NCI-H2081 treated with DMSO at 0.1 percent for 48 hours (cell line): ENCODE data around the gene CDK6.
A peak's percentile ranks its signal among the peaks of the same experiment; 100 is the strongest.

Experiments used
- DNase-seq: peaks from one replicate; lab custom pipeline; 2025; lab: John Stamatoyannopoulos, UW

CDK6 gene

DNA sequence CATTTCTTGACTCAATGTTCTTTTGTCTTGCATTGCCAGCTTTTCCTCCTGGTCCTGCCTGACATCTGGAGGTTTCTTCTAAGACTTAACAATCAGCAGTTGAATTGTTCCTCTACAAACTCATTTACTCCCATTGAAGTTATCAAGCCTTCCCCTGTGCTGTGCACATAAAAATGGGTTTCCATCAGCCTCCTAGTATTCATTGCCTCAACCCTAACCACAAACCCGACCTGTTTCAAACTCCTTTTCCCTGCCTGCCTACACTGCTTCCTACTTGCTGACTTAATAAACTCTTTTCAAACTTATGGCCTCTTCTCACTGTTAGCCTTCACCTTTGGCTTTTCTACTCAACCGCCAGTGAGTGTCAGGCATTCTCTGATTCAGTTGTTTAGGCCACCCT is 9.4 kb upstream of the CDK6 start:
- DNase-seq: no peak

DNA sequence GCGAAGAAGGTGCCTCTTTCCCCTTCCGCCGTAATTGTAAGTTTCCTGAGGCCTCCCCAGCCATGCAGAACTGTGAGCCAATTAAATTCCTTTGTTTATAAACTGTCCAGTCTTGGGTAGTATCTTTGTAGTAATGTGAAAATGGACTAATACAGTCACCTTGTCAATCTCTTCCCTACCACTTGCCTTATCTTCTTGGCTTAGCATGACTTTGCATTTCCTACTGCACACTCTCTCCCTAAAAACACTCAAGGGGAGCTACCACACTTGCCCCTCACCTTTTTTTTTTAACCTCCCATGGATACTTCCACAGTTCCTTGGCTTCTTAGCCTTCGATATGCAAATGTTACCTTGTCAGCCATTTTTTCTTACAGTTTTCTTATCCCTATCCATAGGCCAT is 7.4 kb upstream of the CDK6 start:
- DNase-seq: no peak

GRCh38 chr7:92843034-92843760 is 6.8 kb upstream of the CDK6 start:
- no peak for DNase-seq

DNA sequence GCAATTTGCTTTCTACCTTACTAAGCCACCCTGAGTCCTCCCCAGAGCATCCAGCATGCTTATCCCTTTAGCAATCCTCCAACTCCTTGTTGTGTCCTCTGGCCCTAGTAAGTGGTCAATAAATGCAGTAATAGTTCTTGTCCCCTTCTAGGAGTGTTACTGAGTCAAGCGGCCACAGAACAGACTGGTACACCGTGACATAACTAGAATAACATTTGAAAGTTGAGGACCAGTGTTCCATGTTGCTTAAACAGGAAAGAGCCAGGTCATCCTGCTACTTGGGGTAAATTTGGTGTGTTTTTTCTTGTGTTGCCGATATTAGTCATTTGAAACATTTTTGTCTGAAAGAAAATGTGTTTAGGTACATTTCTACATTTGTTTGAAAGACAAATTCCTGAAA is 4.8 kb upstream of the CDK6 start:
- DNase-seq: no peak

- DNase-seq: no peak
Observed at GRCh38 chr7:92840316-92840715, 3.9 kb upstream of the CDK6 start.

- no peak for DNase-seq
Observed at GRCh38 chr7:92839901-92840300, 3.5 kb upstream of the CDK6 start.

DNA sequence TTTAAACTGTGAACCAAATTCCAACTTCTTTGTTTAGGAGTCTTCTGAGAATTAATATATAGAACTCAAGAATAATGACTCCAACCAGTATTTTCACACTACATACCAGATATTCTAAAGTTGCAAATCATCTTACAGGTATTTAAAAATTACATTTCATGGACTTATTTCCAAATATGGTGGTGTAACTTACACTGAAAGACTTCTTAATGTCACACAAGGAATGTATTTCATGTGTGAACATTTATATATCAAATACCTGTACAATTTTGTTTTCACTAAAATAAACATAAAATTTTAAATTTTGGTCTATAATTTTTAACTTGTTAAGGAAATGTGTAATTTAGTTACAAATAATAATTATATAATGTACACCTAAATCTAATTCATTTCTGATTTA is 2.6 kb upstream of the CDK6 start:
- DNase-seq: no peak

- no peak for DNase-seq
Observed at GRCh38 chr7:92837000-92837749, 802 bp upstream of the CDK6 start.

GRCh38 chr7:92835851-92836488 is 403 bp downstream of the CDK6 start:
- no peak for DNase-seq

DNA sequence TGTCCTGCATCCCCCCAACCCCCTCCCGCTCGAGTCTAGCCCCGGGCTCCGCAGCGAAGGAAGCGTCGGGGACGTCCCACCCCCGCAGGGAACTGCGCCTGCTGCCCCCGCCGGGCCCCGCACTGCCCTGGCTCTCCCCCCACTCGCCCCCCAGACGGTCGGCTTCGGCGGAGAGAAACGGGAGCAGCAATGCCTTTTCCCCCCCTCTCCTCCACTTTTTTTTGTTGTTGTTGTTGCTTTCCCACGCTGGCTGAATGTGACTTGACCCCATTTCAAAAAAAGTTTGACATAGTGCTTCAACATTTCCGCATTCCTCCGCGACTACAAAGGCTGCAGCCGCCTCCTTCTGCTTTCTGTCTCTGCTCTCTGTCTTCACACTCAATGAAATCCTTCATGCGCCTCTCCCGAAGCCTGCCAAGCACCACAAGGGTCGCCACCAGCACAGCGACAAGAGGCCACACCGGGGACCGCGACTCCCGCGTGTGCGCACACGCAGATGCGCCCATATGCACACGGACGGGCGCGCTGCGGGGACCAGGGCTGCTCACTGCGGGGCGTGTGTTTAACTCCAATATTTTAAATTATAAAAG is 1.0 kb downstream of the CDK6 start:
- DNase-seq: no peak

- no peak for DNase-seq
Observed at GRCh38 chr7:92834507-92835260, 1.7 kb downstream of the CDK6 start.

DNA sequence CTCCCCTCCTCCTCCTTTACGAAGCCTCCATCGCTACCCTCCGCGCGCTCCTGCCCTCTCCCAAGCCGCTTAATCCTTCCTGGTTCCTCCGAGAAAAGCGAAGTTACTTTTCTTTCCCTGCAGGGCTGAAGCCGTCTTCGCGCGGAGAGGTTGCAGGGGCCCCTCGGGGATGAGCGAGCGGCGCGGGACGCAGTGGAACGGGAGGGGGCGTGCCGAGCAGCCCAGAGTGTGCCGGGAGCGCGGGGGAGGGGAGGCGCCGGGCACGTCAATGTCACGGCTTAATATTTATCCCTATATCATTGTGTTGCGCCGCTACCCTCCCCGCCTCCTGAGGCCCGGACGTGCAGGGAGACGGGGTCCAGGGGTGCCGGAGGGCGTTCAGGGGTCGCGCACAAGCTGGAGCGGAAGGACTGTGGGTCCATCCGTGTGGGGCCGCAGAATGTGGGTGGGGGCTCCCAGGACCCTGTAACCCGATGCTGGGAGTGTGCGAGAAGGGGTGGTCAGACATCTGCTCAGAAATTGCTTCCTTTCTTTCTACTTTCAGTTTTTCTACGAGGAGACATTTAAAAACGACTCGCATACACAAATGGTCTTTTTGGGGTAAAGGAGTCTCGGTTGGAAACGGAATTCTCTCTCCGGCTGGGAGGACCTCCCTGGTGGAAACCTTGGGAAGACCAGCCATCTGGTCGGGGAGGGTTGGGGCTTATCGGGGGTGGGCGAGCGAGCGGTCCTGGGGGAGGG is 2.4 kb downstream of the CDK6 start:
- no peak for DNase-seq

GRCh38 chr7:92833024-92833765 is 3.2 kb downstream of the CDK6 start:
- DNase-seq: peak; percentile 19

DNA sequence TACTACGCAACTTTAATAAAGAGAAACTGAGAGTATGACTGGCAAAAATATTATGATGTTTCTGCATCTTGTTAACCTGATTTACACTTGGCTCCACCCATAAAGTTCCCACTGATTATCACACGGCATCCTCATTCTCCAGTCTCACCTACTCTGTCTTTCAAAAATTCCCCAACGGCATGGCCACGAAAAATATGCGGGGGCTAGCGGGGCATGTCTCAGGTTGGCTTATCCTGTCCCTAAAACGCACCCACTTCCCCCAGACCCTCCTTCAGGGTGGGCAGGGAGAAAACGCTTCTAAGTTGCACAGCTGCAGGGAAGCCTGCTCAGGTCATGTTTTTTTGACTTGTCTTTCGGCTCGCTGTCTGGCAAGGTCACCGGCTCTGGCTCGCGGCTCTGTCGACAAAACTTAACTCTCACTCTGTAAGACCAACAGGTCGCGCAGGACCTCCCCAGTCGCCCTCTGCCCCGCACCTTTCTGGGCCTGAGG is 3.8 kb downstream of the CDK6 start:
- no peak for DNase-seq

GRCh38 chr7:92831716-92832533 is 4.4 kb downstream of the CDK6 start:
- DNase-seq: no peak

- DNase-seq: no peak
Observed at GRCh38 chr7:92830532-92831110, 5.8 kb downstream of the CDK6 start.

DNA sequence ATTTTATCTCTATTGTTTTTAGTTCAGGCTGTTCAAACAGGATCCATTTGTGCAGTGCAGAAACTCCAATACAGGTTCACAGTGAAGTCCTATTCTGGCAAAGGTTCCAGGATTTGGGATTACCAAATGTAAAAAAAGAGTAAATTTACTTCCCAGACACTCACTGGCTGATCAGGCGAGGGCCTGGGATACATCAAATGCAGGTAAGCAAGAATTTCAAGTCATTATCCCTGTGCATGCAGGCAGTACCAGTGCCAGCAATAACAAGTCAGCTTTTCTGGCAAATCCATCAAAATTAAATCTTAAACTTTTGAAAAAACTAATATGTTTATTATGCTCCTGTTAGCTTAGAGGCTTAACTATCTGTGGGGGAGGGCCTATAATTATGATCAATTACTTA is 6.3 kb downstream of the CDK6 start:
- no peak for DNase-seq

- DNase-seq: no peak
Observed at GRCh38 chr7:92827464-92828120, 8.8 kb downstream of the CDK6 start.
